NCI-H1417 (cell line): ENCODE data around the gene NBAS.
A peak's percentile ranks its signal among the peaks of the same experiment; 100 is the strongest.

Experiments used
- DNase-seq, 3 experiments: peaks; one replicate each; lab custom pipeline; 2025; lab: John Stamatoyannopoulos, UW

The NBAS gene

GRCh38 chr2:15166878-15167277 lies 394.3 kb downstream of the NBAS start:
- no peak for DNase-seq

- no peak for DNase-seq
These were observed 397.8 kb downstream of the NBAS start for GRCh38 chr2:15163326-15163725.

DNA sequence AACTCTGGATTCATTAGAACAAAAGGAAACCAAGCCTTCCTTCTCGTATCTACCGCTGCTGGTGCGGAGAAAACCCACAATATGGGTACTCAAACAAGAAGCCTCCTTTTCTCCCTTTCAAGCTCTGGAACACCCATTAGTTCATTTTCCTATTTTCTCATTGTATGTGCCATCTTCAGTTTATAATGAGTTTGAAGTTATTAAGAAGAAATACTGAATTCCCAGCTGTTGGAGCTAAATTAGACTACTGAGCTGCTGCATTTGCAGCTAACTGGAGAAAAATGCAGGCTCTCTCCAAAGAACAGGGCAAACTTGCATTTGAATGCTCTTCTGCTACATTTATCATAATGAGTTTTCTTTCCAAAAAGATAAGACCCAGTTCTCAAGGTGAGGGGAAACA lies 398.5 kb downstream of the NBAS start:
- DNase-seq, result no peak

DNA sequence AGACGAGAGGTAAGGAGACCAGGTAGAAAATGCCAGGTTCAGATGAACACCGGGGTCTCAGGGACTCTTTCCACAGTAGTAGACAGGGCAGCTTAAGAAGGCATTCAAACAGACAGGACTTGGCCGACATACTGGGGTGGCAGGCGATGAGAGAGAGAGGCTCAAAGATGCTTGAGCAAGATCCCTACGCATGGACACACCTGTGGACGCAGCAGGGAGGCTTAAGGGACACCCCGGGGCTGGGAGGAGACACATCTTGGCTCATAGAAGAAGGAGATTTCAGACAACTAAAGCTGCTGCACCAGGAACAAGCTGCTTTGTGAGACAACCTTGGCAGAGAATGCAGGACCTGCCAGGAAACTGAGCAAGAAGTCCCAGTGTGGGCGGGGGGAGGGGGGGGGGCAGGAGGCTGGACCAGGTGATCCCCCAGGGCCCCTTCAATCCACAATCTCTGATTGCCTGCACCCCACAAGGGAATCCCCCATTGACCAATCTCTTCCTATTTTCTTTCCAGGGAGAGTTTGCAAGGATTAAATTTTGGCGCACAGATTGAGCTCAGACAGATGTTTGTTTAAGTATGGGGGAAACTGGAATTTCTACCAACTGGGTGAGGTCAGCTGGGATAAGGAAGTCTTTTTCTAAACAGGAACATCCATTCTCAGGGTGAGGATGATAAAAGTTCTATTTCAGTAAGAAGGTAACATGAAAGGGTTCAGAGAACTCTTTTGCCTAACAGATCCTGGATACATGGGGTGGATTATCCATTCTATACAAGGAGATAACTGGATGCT lies 400.7 kb downstream of the NBAS start:
- no peak for DNase-seq

DNA sequence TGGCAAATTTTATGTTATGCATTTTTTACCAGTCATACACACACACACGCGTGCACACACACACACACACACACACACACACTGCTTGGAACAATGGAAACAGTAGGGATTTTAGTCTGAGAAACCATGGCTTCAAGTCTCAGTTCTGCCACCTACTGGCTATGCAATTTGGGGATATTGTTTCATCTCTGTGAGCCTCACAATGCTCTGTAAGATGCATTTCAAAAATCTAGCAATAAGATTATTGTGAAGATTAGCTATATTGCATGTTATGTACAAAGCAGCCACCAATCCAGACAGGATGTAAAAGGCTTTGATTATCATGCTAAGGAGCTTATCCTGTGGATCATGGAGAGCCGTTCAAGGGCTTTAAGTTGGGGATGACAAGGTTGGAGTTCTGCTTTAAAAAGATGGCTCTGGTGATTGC lies 401.4 kb downstream of the NBAS start:
- peak; percentile 26 to 77 (median 66) for DNase-seq

- no peak for DNase-seq
These were observed 401.9 kb downstream of the NBAS start for GRCh38 chr2:15159206-15159605.

DNA sequence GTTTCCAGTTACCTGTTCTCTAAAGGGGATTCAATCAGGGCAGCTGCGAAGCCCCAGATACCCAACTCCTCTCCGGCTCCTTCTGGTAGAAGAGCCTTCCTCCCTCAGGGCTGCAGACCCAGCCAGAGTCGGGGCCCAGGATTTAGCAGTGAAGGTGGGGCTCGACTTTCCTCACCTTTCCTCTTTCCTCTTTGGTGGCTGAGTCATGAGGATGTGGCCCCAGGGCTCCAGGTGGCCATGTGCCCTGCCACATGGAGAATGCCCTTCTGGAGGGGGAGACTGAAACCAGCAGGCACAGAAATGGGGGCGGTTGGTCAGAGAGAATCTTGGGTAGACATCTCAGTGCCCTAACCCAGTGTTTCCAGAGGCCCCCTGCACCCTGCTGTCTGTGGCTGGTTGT lies 402.6 kb downstream of the NBAS start:
- DNase-seq, result no peak

- DNase-seq, result peak; percentile 55 to 92 (median 69)
These were observed 403.0 kb downstream of the NBAS start for GRCh38 chr2:15158100-15158499.

- DNase-seq, result no peak
These were observed 405.1 kb downstream of the NBAS start for GRCh38 chr2:15155959-15156574.

GRCh38 chr2:15154297-15154696 lies 406.8 kb downstream of the NBAS start:
- DNase-seq, result no peak

GRCh38 chr2:15152382-15152781 lies 408.8 kb downstream of the NBAS start:
- no peak for DNase-seq

- no peak for DNase-seq
These were observed 412.1 kb downstream of the NBAS start for GRCh38 chr2:15149063-15149462.

DNA sequence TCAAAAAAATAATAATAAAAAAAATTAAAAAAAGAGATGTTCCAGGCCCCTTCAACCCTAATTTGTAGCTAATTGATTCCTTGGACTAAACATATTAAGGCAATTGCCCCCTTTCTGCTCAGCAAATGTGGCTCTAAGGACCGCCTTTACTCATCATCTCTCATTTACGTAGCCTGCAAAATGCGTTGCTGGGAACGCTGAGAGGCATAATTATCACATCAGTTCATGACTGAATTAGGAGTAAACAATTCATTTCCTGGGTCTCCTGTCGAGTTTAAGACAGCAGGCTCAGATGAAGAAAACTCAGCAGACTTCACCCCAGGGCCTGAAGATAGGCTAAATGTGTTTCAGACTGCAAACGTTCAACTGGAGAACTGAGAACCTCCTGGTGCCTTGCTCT lies 413.5 kb downstream of the NBAS start:
- DNase-seq, result peak in 2 of 3 experiments; percentile 42 to 81

DNA sequence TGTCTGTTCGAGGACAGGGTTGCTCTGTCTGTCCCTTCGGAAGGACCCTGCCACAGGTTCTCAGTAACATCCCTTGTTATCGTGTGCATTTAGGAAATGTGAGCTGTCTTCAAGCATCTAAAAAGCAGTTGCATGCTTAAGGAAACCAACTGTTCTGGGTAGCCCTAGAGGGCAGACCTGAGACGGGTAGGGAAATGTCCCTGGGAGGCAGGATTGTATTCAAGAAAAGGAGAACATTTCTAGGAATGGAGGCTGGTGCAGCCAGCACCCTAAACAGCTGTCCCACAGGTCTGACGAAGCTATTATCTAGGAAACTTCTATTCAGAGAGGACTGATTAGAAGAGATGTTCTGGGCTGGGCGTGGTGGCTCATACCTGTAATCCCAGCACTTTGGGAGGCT lies 414.2 kb downstream of the NBAS start:
- no peak for DNase-seq

DNA sequence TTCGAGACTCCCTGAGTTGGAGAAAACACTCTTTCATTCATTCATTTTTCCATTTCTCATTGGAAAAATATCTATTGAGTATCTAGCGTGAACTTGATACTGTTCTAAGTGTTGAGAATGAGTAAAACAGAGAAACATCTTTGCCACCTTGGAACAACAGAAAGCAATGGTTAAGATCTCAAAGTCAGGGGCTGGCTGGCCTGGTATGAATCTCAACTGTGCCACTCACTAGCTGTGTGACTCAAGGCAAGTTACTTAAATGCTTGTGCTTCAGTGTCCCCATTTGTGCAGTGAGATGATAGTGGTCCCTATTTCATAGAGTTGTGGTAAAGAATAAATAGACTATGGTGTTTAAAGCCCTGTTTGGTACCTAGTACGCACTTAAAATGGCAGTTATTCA lies 415.2 kb downstream of the NBAS start:
- DNase-seq, result no peak

DNA sequence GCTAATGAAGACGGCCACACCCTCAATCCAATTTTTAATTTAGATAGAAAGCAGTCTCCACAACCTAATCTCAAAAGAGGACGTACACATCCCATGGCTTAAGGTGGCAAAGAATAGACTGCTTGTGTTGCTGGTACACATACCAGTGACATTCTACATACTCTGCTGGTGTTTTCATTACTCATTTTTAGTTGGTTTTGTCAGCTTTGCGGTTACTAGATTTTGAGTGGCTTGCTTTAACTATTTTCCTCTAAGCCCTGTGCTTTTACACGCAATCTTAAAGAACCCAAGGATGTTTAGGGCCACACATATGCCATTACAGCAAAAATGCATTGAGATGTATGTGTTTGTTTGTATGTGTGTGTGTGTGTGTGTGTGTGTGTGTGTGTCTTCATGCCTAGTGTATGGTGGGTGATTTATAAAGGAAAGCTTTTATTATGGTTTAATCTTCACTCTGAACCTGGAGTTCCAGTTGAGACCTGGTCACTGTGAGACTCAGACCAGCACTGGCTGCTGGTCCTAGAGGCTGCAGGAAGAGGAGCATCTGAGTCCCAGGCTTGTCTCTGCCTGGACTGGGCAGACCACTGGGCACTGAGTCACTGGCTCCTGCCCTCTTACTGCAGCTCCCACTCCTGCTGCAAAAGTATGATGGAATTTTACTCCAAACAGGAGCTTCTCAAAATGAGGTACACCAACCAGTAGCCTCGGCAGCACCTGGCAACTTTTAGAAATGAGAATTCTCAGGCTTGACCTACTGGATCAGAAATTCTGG lies 415.9 kb downstream of the NBAS start:
- DNase-seq, result no peak

GRCh38 chr2:15142069-15142689 lies 419.0 kb downstream of the NBAS start:
- peak in 2 of 3 experiments; percentile 51 to 72 for DNase-seq

GRCh38 chr2:15141211-15141610 lies 419.9 kb downstream of the NBAS start:
- DNase-seq, result no peak

GRCh38 chr2:15136639-15137038 lies 424.5 kb downstream of the NBAS start:
- no peak for DNase-seq

GRCh38 chr2:15134957-15135356 lies 426.2 kb downstream of the NBAS start:
- no peak for DNase-seq

DNA sequence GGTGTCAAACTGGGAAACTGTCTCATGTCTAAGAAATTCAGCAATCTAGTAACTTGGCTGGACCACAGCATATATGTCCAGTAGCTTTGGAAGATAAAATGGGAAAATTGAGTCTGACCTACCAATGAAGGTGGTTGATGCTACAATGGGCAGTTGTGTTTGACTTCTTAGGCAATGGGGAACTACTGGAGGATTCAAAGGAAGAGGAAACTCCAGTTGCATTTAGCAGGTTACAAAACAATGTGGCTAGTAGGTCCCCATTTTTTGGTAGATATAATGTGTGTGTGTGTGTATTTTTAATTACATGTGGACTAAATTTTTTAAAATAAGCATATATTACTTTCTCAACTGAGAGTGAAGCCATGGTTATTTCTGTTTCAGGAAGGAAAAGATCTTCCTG lies 427.7 kb downstream of the NBAS start:
- DNase-seq, result no peak

- no peak for DNase-seq
These were observed 432.3 kb downstream of the NBAS start for GRCh38 chr2:15128846-15129245.
